A549 (cell line): ENCODE measurements around the gene ADRB1. TPM values are rescaled to one million over a fixed set of nuclear protein-coding genes. Genes with fewer than 3 reads are reported as not detected.

Experiments used
- ATAC-seq, 2 experiments: fragments of 200-7000 bp in 1 of 2; fragments of >200 bp in 1 of 2; cut with Nextera tagmentation in 1 of 2; cut with Tn5 transposase in 1 of 2; 3 replicates each; pipeline versions ENCODE4 v1.8.0 to v1.9.1; 2018 to 2020; ENCODE audit warnings: mild to moderate bottlenecking in 1 of 2, moderate library complexity in 1 of 2
- CTCF ChIA-PET: fragments of 300-600 bp; sonication (Branson Sonifier 250); formaldehyde crosslinking; extraction: SDS; loops from one replicate; lab custom pipeline; 2021; ENCODE audit warnings: antibody characterized with exemption, inconsistent platforms; lab: Yijun Ruan, JAX
- POLR2A ChIA-PET: fragments of 350-600 bp; formaldehyde crosslinking; extraction: SDS; loops from one replicate; lab custom pipeline; 2021; ENCODE audit warnings: antibody characterized with exemption, inconsistent platforms; lab: Yijun Ruan, JAX
- DNase-seq, 2 experiments: peaks; one replicate each; pipeline versions ENCODE4 v3.0.0 to v3.0.0-alpha.2; 2011 to 2016; ENCODE audit warnings: low read depth in 1 of 2, low spot score in 1 of 2
- FAIRE-seq: peaks from 2 replicates; lab custom pipeline; 2011; peaks lifted over from hg19 to GRCh38; lab: Jason Lieb, UNC
- H3K27ac ChIP-seq, 2 experiments: fragments of >200 bp; sonication (Bioruptor Twin); formaldehyde crosslinking; 3 replicates each; pipeline ENCODE4 v1.5.1; 2016 to 2017
- H3K4me1 ChIP-seq: fragments of >200 bp; sonication (Bioruptor Twin); formaldehyde crosslinking; 3 replicates; pipeline ENCODE4 v1.6.1; 2016
- H3K4me2 ChIP-seq: fragments of >200 bp; sonication (Bioruptor Twin); formaldehyde crosslinking; 3 replicates; pipeline ENCODE4 v1.6.1; 2016
- H3K4me3 ChIP-seq: fragments of >200 bp; sonication (Bioruptor Twin); formaldehyde crosslinking; 3 replicates; pipeline ENCODE4 v1.5.1; 2016
- H3K9me3 ChIP-seq: fragments of >200 bp; sonication (Bioruptor Twin); formaldehyde crosslinking; 3 replicates; pipeline ENCODE4 v1.6.1; 2016
- CEBPB ChIP-seq, 2 experiments: fragments of >200 bp in 1 of 2; sonication (Bioruptor Twin) in 1 of 2; formaldehyde crosslinking in 1 of 2; IDR thresholded peaks; 2 replicates each; pipeline ENCODE4 v1.6.1; 2012 to 2016
- CTCF ChIP-seq: fragments of >200 bp; sonication (Bioruptor Twin); formaldehyde crosslinking; IDR thresholded peaks from 3 replicates; pipeline ENCODE4 v1.5.1; 2016
- EHF ChIP-seq: fragments of 250-450 bp; sonication (Bioruptor Pico); IDR thresholded peaks from 2 replicates; pipeline ENCODE4 v1.5.0; 2020; ENCODE audit warnings: mild to moderate bottlenecking
- ELK1 ChIP-seq: fragments of 150-350 bp; IDR thresholded peaks from 2 replicates; pipeline ENCODE4 v1.6.1; 2014; ENCODE audit warnings: low read depth, mild to moderate bottlenecking, low read length
- ESRRA ChIP-seq: fragments of 150-350 bp; IDR thresholded peaks from 2 replicates; pipeline ENCODE4 v1.6.1; 2014; ENCODE audit warnings: mild to moderate bottlenecking, low read length, borderline replicate concordance
- FOSB ChIP-seq: fragments of 250-450 bp; sonication (Bioruptor Pico); IDR thresholded peaks from 2 replicates; pipeline ENCODE4 v1.5.0; 2020; ENCODE audit warnings: mild to moderate bottlenecking, moderate library complexity
- HDAC2 ChIP-seq: fragments of 200-600 bp; sonication (generic); IDR thresholded peaks from 2 replicates; pipeline ENCODE4 v1.6.1; 2016
- HES2 ChIP-seq: fragments of >200 bp; sonication (Bioruptor Twin); formaldehyde crosslinking; IDR thresholded peaks from 2 replicates; pipeline ENCODE4 v1.6.1; 2016
- HMGXB4 ChIP-seq: fragments of 250-450 bp; sonication (Bioruptor Pico); IDR thresholded peaks from 2 replicates; pipeline ENCODE4 v1.5.0; 2021; ENCODE audit warnings: mild to moderate bottlenecking, moderate library complexity, borderline replicate concordance
- HOXA7 ChIP-seq: fragments of 250-450 bp; sonication (Bioruptor Pico); IDR thresholded peaks from 2 replicates; pipeline ENCODE4 v1.5.0; 2020; ENCODE audit warnings: mild to moderate bottlenecking, moderate library complexity
- HOXB13 ChIP-seq: fragments of 250-450 bp; sonication (Bioruptor Pico); IDR thresholded peaks from 2 replicates; pipeline ENCODE4 v1.5.0; 2020; ENCODE audit warnings: low read depth, mild to moderate bottlenecking, moderate library complexity
- JUN ChIP-seq, 2 experiments: fragments of >200 bp; sonication (Bioruptor Twin); formaldehyde crosslinking; IDR thresholded peaks; 2 replicates in 1 of 2; 3 replicates in 1 of 2; pipeline ENCODE4 v1.6.1; 2016 to 2017
- JUNB ChIP-seq: fragments of >200 bp; sonication (Bioruptor Twin); formaldehyde crosslinking; IDR thresholded peaks from 2 replicates; pipeline ENCODE4 v1.6.1; 2016
- KDM1A ChIP-seq: fragments of 200-600 bp; sonication (generic); IDR thresholded peaks from 2 replicates; pipeline ENCODE4 v1.6.1; 2016; ENCODE audit warnings: low read depth, mild to moderate bottlenecking
- NPAS2 ChIP-seq: fragments of 250-450 bp; sonication (Bioruptor Pico); IDR thresholded peaks from 2 replicates; pipeline ENCODE4 v1.8.0; 2022; ENCODE audit warnings: mild to moderate bottlenecking, moderate library complexity, borderline replicate concordance
- NR3C1 ChIP-seq: fragments of >200 bp; sonication (Bioruptor Twin); formaldehyde crosslinking; IDR thresholded peaks from 3 replicates; pipeline ENCODE4 v1.6.1; 2017
- PBX3 ChIP-seq: IDR thresholded peaks from 2 replicates; pipeline ENCODE4 v1.6.1; 2012
- PHF8 ChIP-seq: fragments of 200-600 bp; sonication (generic); IDR thresholded peaks from 2 replicates; pipeline ENCODE4 v1.6.1; 2016; ENCODE audit warnings: low read depth, mild to moderate bottlenecking, antibody characterized with exemption, moderate library complexity, borderline replicate concordance
- POLR2A ChIP-seq: IDR thresholded peaks from 2 replicates; pipeline ENCODE4 v1.6.1; 2012; ENCODE audit warnings: mild to moderate bottlenecking, low read length
- POLR2AphosphoS2 ChIP-seq: conservative IDR thresholded peaks from 2 replicates; pipeline ENCODE4 v1.6.1; 2012; ENCODE audit warnings: low read length, improper control_type of control experiment, inconsistent platforms
- RCOR1 ChIP-seq: fragments of 150-350 bp; IDR thresholded peaks from 2 replicates; pipeline ENCODE4 v1.6.1; 2014; ENCODE audit warnings: antibody characterized with exemption, low read length, low read depth
- REST ChIP-seq: fragments of 200-600 bp; sonication (generic); IDR thresholded peaks from 2 replicates; pipeline ENCODE4 v1.6.1; 2016; ENCODE audit warnings: antibody characterized with exemption, mild to moderate bottlenecking, moderate library complexity
- RFX5 ChIP-seq: fragments of 450-650 bp; IDR thresholded peaks from 2 replicates; pipeline ENCODE4 v1.7.1; 2014; ENCODE audit warnings: antibody characterized with exemption, mild to moderate bottlenecking, moderate library complexity
- RNF2 ChIP-seq: fragments of 200-600 bp; sonication (generic); IDR thresholded peaks from 2 replicates; pipeline ENCODE4 v1.6.1; 2016; ENCODE audit warnings: low read depth, mild to moderate bottlenecking, antibody characterized with exemption, moderate library complexity, borderline replicate concordance
- TP53 ChIP-seq: fragments of 250-450 bp; sonication (Bioruptor Pico); IDR thresholded peaks from 2 replicates; pipeline ENCODE4 v1.5.0; 2021; ENCODE audit warnings: mild to moderate bottlenecking, moderate library complexity
- ZFP36 ChIP-seq: fragments of 450-650 bp; IDR thresholded peaks from 2 replicates; pipeline ENCODE4 v1.6.1; 2014; ENCODE audit warnings: borderline replicate concordance; ENCODE audit not compliant: partially characterized antibody
- ZNF302 ChIP-seq: fragments of 250-450 bp; sonication (Bioruptor Pico); IDR thresholded peaks from 2 replicates; pipeline ENCODE4 v1.9.0; 2021; ENCODE audit warnings: inconsistent platforms, mild to moderate bottlenecking, moderate library complexity
- ZSCAN20 ChIP-seq: fragments of 250-450 bp; sonication (Bioruptor Pico); IDR thresholded peaks from 2 replicates; pipeline ENCODE4 v1.8.0; 2022; ENCODE audit warnings: mild to moderate bottlenecking, moderate library complexity
- WGBS: methylation state at CpG from one replicate; pipeline ENCODE4 v1.1.6; 2017; ENCODE audit errors: missing lambda C conversion rate; 5-methylcytosine and 5-hydroxymethylcytosine counted together
- polyA plus RNA-seq, 4 experiments: library from polyadenylated mRNA; depleted of rRNA in 3 of 4; stranded (reverse); fragments of >200 nt; fragmentation: RNase III in 1 of 4; extraction: RNeasy Plus Mini Kit Qiagen cat#74134 plus additional on column Dnase treatment in 1 of 4; gene quantifications; 2 replicates in 3 of 4; 3 replicates in 1 of 4; pipeline ENCODE4 v1.2.3, GENCODE V29; 2011 to 2017

The ADRB1 gene
- polyA plus RNA-seq, 2 of the 4 experiments (the other 2 are of a cell fraction), result 0.58 to 0.75 TPM

GRCh38 chr10:114015708-114016107, 28.0 kb upstream of the ADRB1 start (continued):
- TF ChIP-seq HOXA7 (CRISPR knock-in tag), result no peak
- no peak for TF ChIP-seq KDM1A
- no peak for TF ChIP-seq CTCF
- no peak for TF ChIP-seq CEBPB (IDR thresholded peaks at IDR 0.05)
- no peak for TF ChIP-seq JUN (IDR thresholded peaks at IDR 0.05)
- TF ChIP-seq ZFP36, result no peak

- FAIRE-seq (no peak), DNase-seq (no peak), ATAC-seq (no peak)
- TF ChIP-seq POLR2A, result no peak
- no peak for TF ChIP-seq HOXB13
- TF ChIP-seq ZNF302, result no peak
- no peak for TF ChIP-seq ZSCAN20 (CRISPR knock-in tag)
- POLR2A ChIA-PET, result no interaction called here
- no peaks in the 10 kb centered on the region for H3K4me1 ChIP-seq
- no peak overlapping the region for H3K4me2 ChIP-seq
- WGBS, result 69% methylated on average over 6 of the region's 6 CpGs
- CTCF ChIA-PET, result interaction anchor here (0.7 to 1.4 kb wide), 3 partner anchors 17 to 29 kb away, joined by 3 to 4 read pairs (median 3); no protein-coding TSS in a partner anchor
- H3K9me3 ChIP-seq, result no peaks in the 10 kb centered on the region
- no peak overlapping the region for H3K27ac ChIP-seq
- H3K4me3 ChIP-seq, result no peak overlapping the region
These were observed 26.4 kb upstream of the ADRB1 start for GRCh38 chr10:114017271-114017670.

- H3K9me3 ChIP-seq, result no peaks in the 10 kb centered on the region
- FAIRE-seq (no peak), ATAC-seq (no peak), DNase-seq (no peak)
- WGBS, result 49% methylated on average over 5 of the region's 5 CpGs
- H3K27ac ChIP-seq, result no peak overlapping the region
- no peak overlapping the region for H3K4me2 ChIP-seq
- no peaks in the 10 kb centered on the region for H3K4me1 ChIP-seq
- H3K4me3 ChIP-seq, result no peak overlapping the region
- POLR2A ChIA-PET, result no interaction called here
- CTCF ChIA-PET, result interaction anchor here (0.7 to 1.1 kb wide), 4 partner anchors 9 to 29 kb away, joined by 3 to 4 read pairs (median 3); no protein-coding TSS in a partner anchor
- TF ChIP-seq NR3C1, result no peak
- no peak for TF ChIP-seq TP53 (CRISPR knock-in tag)
- no peak for TF ChIP-seq REST
- TF ChIP-seq NPAS2 (CRISPR knock-in tag), result no peak
- no peak for TF ChIP-seq RNF2
- no peak for TF ChIP-seq PBX3
- TF ChIP-seq EHF (CRISPR knock-in tag), result no peak
- TF ChIP-seq ESRRA, result no peak
- TF ChIP-seq FOSB (CRISPR knock-in tag), result no peak
- no peak for TF ChIP-seq RCOR1
- TF ChIP-seq POLR2AphosphoS2, result no peak
- no peak for TF ChIP-seq ELK1
- TF ChIP-seq RFX5, result no peak
- no peak for TF ChIP-seq ZSCAN20 (CRISPR knock-in tag)
- no peak for TF ChIP-seq HDAC2
- TF ChIP-seq HES2, result no peak
- no peak for TF ChIP-seq ZNF302
- no peak for TF ChIP-seq PHF8
- TF ChIP-seq HMGXB4 (CRISPR knock-in tag), result no peak
- TF ChIP-seq JUNB, result no peak
These were observed 25.8 kb upstream of the ADRB1 start for GRCh38 chr10:114017873-114018272.
